Activated CD8-positive, alpha-beta memory T cell treated with anti-CD3 and anti-CD28 coated beads for 1 hour (primary cell): ENCODE results near the gene PRKAG1.
A peak's percentile ranks its signal among the peaks of the same experiment; 100 is the strongest.

ENCODE experiments used
- DNase-seq, 2 donors: peaks; one replicate each; pipeline ENCODE4 v3.0.0-alpha.2; 2020; ENCODE audit warnings: low read depth in 1 of 2; ENCODE audit errors: extremely low read depth in 1 of 2

PRKAG1 gene

GRCh38 chr12:48986720-48987291 lies 31.8 kb downstream of the PRKAG1 start:
- DNase-seq, result no peak

GRCh38 chr12:48985901-48986300 lies 32.7 kb downstream of the PRKAG1 start:
- DNase-seq, result no peak

- no peak for DNase-seq
Observed at GRCh38 chr12:48985475-48985897, 33.1 kb downstream of the PRKAG1 start.

GRCh38 chr12:48982397-48983080 lies 36.0 kb downstream of the PRKAG1 start:
- no peak for DNase-seq

GRCh38 chr12:48981757-48982157 lies 36.8 kb downstream of the PRKAG1 start:
- DNase-seq, result no peak

GRCh38 chr12:48980953-48981756 lies 37.4 kb downstream of the PRKAG1 start:
- no peak for DNase-seq

- no peak for DNase-seq
Observed at GRCh38 chr12:48980389-48980952, 38.1 kb downstream of the PRKAG1 start.

GRCh38 chr12:48979602-48980388 lies 38.8 kb downstream of the PRKAG1 start:
- DNase-seq, result no peak

- DNase-seq, result no peak
Observed at GRCh38 chr12:48978741-48979601, 39.6 kb downstream of the PRKAG1 start.

GRCh38 chr12:48978291-48978740 lies 40.3 kb downstream of the PRKAG1 start, which contains the start of gene WNT1:
TSS of gene WNT1 (plus strand) at chr12:48978322. CDS start at chr12:48978651, 329 bp downstream.
- DNase-seq, result no peak

- peak; percentile 69 to 76 for DNase-seq
Observed at GRCh38 chr12:48977290-48978281, 41.0 kb downstream of the PRKAG1 start.

GRCh38 chr12:48973941-48974673 lies 44.5 kb downstream of the PRKAG1 start:
- DNase-seq, result no peak

GRCh38 chr12:48973531-48973930 lies 45.0 kb downstream of the PRKAG1 start:
- DNase-seq, result no peak

- no peak for DNase-seq
Observed at GRCh38 chr12:48972952-48973483, 45.6 kb downstream of the PRKAG1 start.

GRCh38 chr12:48972213-48972951 lies 46.2 kb downstream of the PRKAG1 start:
- no peak for DNase-seq

GRCh38 chr12:48970702-48971334 lies 47.8 kb downstream of the PRKAG1 start:
- DNase-seq, result no peak
